Stimulated activated memory B cell treated with anti-CD40 and anti-IgM and Interleukin-4, amounts not matched to agents 10 μg/mL and 1 μg/mL and 100 μg/mL, for 72 hours (primary cell): Measurements from ENCODE around the gene AUTS2.
"Not testable (repeated sequence)": the region's sequence is repeated elsewhere in the genome, so short reads cannot be mapped to it uniquely, and the experiment has no call there.

ENCODE experiments used
- ATAC-seq: fragments of 150-1000 bp; cut with Tn5 transposase; 2 replicates; pipeline ENCODE4 v1.10.0; 2021
- H3K27ac Mint-ChIP-seq: one replicate; pipeline ENCODE4 v1.8.0; 2022; ENCODE audit warnings: mild to moderate bottlenecking, mixed read lengths
- H3K27me3 Mint-ChIP-seq: one replicate; pipeline ENCODE4 v1.8.0; 2022; ENCODE audit warnings: mixed read lengths
- H3K36me3 Mint-ChIP-seq: one replicate; pipeline ENCODE4 v1.8.0; 2022; ENCODE audit warnings: mixed read lengths
- H3K4me1 Mint-ChIP-seq: one replicate; pipeline ENCODE4 v1.8.0; 2022; ENCODE audit warnings: mixed read lengths
- H3K4me3 Mint-ChIP-seq: one replicate; pipeline ENCODE4 v1.8.0; 2022; ENCODE audit warnings: mild to moderate bottlenecking, moderate library complexity, mixed read lengths
- H3K9me3 Mint-ChIP-seq: one replicate; pipeline ENCODE4 v1.8.0; 2022; ENCODE audit warnings: mixed read lengths

AUTS2 gene

GRCh38 chr7:70240873-70241272 is 642.6 kb downstream of the AUTS2 start:
- H3K4me3 Mint-ChIP-seq, result no peak overlapping the region
- peaks cover 25% of the 10 kb centered on the region for H3K4me1 Mint-ChIP-seq
- no peak overlapping the region for H3K27ac Mint-ChIP-seq
- no peaks in the 10 kb centered on the region for H3K27me3 Mint-ChIP-seq
- peaks cover 5% of the 10 kb centered on the region for H3K36me3 Mint-ChIP-seq
- no peaks in the 10 kb centered on the region for H3K9me3 Mint-ChIP-seq
- ATAC-seq, result no peak

GRCh38 chr7:70241536-70242175 is 643.4 kb downstream of the AUTS2 start:
- H3K9me3 Mint-ChIP-seq, result no peaks in the 10 kb centered on the region
- H3K27me3 Mint-ChIP-seq, result no peaks in the 10 kb centered on the region
- H3K36me3 Mint-ChIP-seq, result peaks cover 5% of the 10 kb centered on the region
- peaks cover 24% of the 10 kb centered on the region for H3K4me1 Mint-ChIP-seq
- no peak for ATAC-seq
- no peak overlapping the region for H3K4me3 Mint-ChIP-seq
- no peak overlapping the region for H3K27ac Mint-ChIP-seq

GRCh38 chr7:70242826-70243225 is 644.6 kb downstream of the AUTS2 start:
- Mint-ChIP-seq H3K4me3 (no peak overlapping the region), H3K27me3 (no peaks in the 10 kb centered on the region), H3K9me3 (no peaks in the 10 kb centered on the region), H3K4me1 (peaks cover 15% of the 10 kb centered on the region), H3K36me3 (peaks cover 10% of the 10 kb centered on the region), H3K27ac (no peak overlapping the region)
- no peak for ATAC-seq

- H3K4me3 Mint-ChIP-seq, result no peak overlapping the region
- no peak overlapping the region for H3K27ac Mint-ChIP-seq
- H3K9me3 Mint-ChIP-seq, result no peaks in the 10 kb centered on the region
- peaks cover 10% of the 10 kb centered on the region for H3K36me3 Mint-ChIP-seq
- H3K4me1 Mint-ChIP-seq, result peaks cover 9% of the 10 kb centered on the region
- no peak for ATAC-seq
- H3K27me3 Mint-ChIP-seq, result no peaks in the 10 kb centered on the region
Observed at GRCh38 chr7:70243443-70243842, 645.2 kb downstream of the AUTS2 start.

GRCh38 chr7:70257921-70258320 is 659.6 kb downstream of the AUTS2 start:
- Mint-ChIP-seq H3K27ac (no peak overlapping the region), H3K27me3 (no peaks in the 10 kb centered on the region), H3K36me3 (no peaks in the 10 kb centered on the region), H3K4me3 (no peak overlapping the region), H3K9me3 (no peaks in the 10 kb centered on the region), H3K4me1 (no peaks in the 10 kb centered on the region)
- no peak for ATAC-seq

GRCh38 chr7:70259502-70259901 is 661.2 kb downstream of the AUTS2 start:
- Mint-ChIP-seq H3K9me3 (no peaks in the 10 kb centered on the region), H3K27ac (no peak overlapping the region), H3K4me1 (no peaks in the 10 kb centered on the region), H3K27me3 (no peaks in the 10 kb centered on the region), H3K4me3 (no peak overlapping the region), H3K36me3 (no peaks in the 10 kb centered on the region)
- ATAC-seq, result no peak

- ATAC-seq, result no peak
- no peak overlapping the region for H3K27ac Mint-ChIP-seq
- no peaks in the 10 kb centered on the region for H3K27me3 Mint-ChIP-seq
- H3K9me3 Mint-ChIP-seq, result no peaks in the 10 kb centered on the region
- H3K4me3 Mint-ChIP-seq, result no peak overlapping the region
- H3K4me1 Mint-ChIP-seq, result no peaks in the 10 kb centered on the region
- H3K36me3 Mint-ChIP-seq, result peaks cover 6% of the 10 kb centered on the region
Observed at GRCh38 chr7:70263471-70264255, 665.4 kb downstream of the AUTS2 start.

- Mint-ChIP-seq H3K27me3 (no peaks in the 10 kb centered on the region), H3K9me3 (no peaks in the 10 kb centered on the region), H3K4me3 (no peak overlapping the region), H3K36me3 (peaks cover 6% of the 10 kb centered on the region), H3K4me1 (no peaks in the 10 kb centered on the region), H3K27ac (no peak overlapping the region)
- no peak for ATAC-seq
Observed at GRCh38 chr7:70266186-70266585, 667.9 kb downstream of the AUTS2 start.

- no peaks in the 10 kb centered on the region for H3K9me3 Mint-ChIP-seq
- H3K27me3 Mint-ChIP-seq, result no peaks in the 10 kb centered on the region
- ATAC-seq, result no peak
- no peaks in the 10 kb centered on the region for H3K4me1 Mint-ChIP-seq
- H3K27ac Mint-ChIP-seq, result no peak overlapping the region
- H3K4me3 Mint-ChIP-seq, result no peak overlapping the region
- peaks cover 6% of the 10 kb centered on the region for H3K36me3 Mint-ChIP-seq
Observed at GRCh38 chr7:70267381-70268120, 669.3 kb downstream of the AUTS2 start.

GRCh38 chr7:70268179-70268578 is 669.9 kb downstream of the AUTS2 start:
- Mint-ChIP-seq H3K36me3 (peaks cover 6% of the 10 kb centered on the region), H3K27ac (no peak overlapping the region), H3K4me1 (no peaks in the 10 kb centered on the region), H3K9me3 (no peaks in the 10 kb centered on the region), H3K4me3 (no peak overlapping the region), H3K27me3 (no peaks in the 10 kb centered on the region)
- ATAC-seq, result no peak

GRCh38 chr7:70270149-70270548 is 671.9 kb downstream of the AUTS2 start:
- no peak for ATAC-seq
- no peaks in the 10 kb centered on the region for H3K9me3 Mint-ChIP-seq
- H3K4me1 Mint-ChIP-seq, result peaks cover 6% of the 10 kb centered on the region
- H3K36me3 Mint-ChIP-seq, result peaks cover 6% of the 10 kb centered on the region
- H3K27ac Mint-ChIP-seq, result no peak overlapping the region
- H3K27me3 Mint-ChIP-seq, result no peaks in the 10 kb centered on the region
- no peak overlapping the region for H3K4me3 Mint-ChIP-seq

GRCh38 chr7:70271617-70272081 is 673.4 kb downstream of the AUTS2 start:
- Mint-ChIP-seq H3K9me3 (peaks cover 5% of the 10 kb centered on the region), H3K27ac (no peak overlapping the region), H3K27me3 (no peaks in the 10 kb centered on the region), H3K4me3 (no peak overlapping the region), H3K4me1 (peaks cover 12% of the 10 kb centered on the region), H3K36me3 (peaks cover 12% of the 10 kb centered on the region)
- ATAC-seq, result no peak

GRCh38 chr7:70275570-70275969 is 677.3 kb downstream of the AUTS2 start:
- H3K4me3 Mint-ChIP-seq, H3K27ac Mint-ChIP-seq, ATAC-seq, H3K27me3 Mint-ChIP-seq, H3K36me3 Mint-ChIP-seq, H3K9me3 Mint-ChIP-seq: not testable (repeated sequence)
- peaks cover 12% of the 10 kb centered on the region for H3K4me1 Mint-ChIP-seq

GRCh38 chr7:70285187-70285586 is 686.9 kb downstream of the AUTS2 start:
- ATAC-seq, result no peak
- H3K4me3 Mint-ChIP-seq, result no peak overlapping the region
- H3K36me3 Mint-ChIP-seq, result no peaks in the 10 kb centered on the region
- H3K27ac Mint-ChIP-seq, result no peak overlapping the region
- H3K4me1 Mint-ChIP-seq, result no peaks in the 10 kb centered on the region
- H3K27me3 Mint-ChIP-seq, result no peaks in the 10 kb centered on the region
- H3K9me3 Mint-ChIP-seq, result no peaks in the 10 kb centered on the region

GRCh38 chr7:70285854-70286253 is 687.6 kb downstream of the AUTS2 start:
- no peaks in the 10 kb centered on the region for H3K27me3 Mint-ChIP-seq
- no peak for ATAC-seq
- H3K4me1 Mint-ChIP-seq, result no peaks in the 10 kb centered on the region
- H3K4me3 Mint-ChIP-seq, result no peak overlapping the region
- H3K9me3 Mint-ChIP-seq, result no peaks in the 10 kb centered on the region
- no peak overlapping the region for H3K27ac Mint-ChIP-seq
- no peaks in the 10 kb centered on the region for H3K36me3 Mint-ChIP-seq
